ENCODE measurements around the gene SHROOM3.

SHROOM3 gene

GRCh38 chr4:76569706-76570105 is 134.7 kb downstream of the SHROOM3 start:
- DNase-seq (ENCODE audit: low spot score): no peak

GRCh38 chr4:76570141-76570973 is 135.3 kb downstream of the SHROOM3 start:
- DNase-seq (ENCODE audit: low spot score): peak; percentile 29

GRCh38 chr4:76571274-76571673 is 136.2 kb downstream of the SHROOM3 start:
- DNase-seq (ENCODE audit: low spot score): no peak

GRCh38 chr4:76572224-76572623 is 137.2 kb downstream of the SHROOM3 start:
- no peak for DNase-seq (ENCODE audit: low spot score)

GRCh38 chr4:76576824-76577223 is 141.8 kb downstream of the SHROOM3 start:
- DNase-seq (ENCODE audit: low spot score): no peak

- no peak for DNase-seq (ENCODE audit: low spot score)
These were observed 143.1 kb downstream of the SHROOM3 start for GRCh38 chr4:76578002-76578560.

GRCh38 chr4:76579596-76580375 is 144.8 kb downstream of the SHROOM3 start:
- DNase-seq (ENCODE audit: low spot score): no peak

- DNase-seq (ENCODE audit: low spot score): no peak
These were observed 146.3 kb downstream of the SHROOM3 start for GRCh38 chr4:76581077-76581962.

- no peak for DNase-seq (ENCODE audit: low spot score)
These were observed 147.2 kb downstream of the SHROOM3 start for GRCh38 chr4:76582074-76582816.

- no peak for DNase-seq (ENCODE audit: low spot score)
These were observed 147.7 kb downstream of the SHROOM3 start for GRCh38 chr4:76582817-76583087.

- DNase-seq (ENCODE audit: low spot score): no peak
These were observed 149.5 kb downstream of the SHROOM3 start for GRCh38 chr4:76584241-76585152.

GRCh38 chr4:76585272-76585671 is 150.2 kb downstream of the SHROOM3 start:
- no peak for DNase-seq (ENCODE audit: low spot score)

GRCh38 chr4:76585897-76586360 is 150.9 kb downstream of the SHROOM3 start:
- peak; percentile 29 for DNase-seq (ENCODE audit: low spot score)

GRCh38 chr4:76588274-76588673 is 153.2 kb downstream of the SHROOM3 start:
- DNase-seq (ENCODE audit: low spot score): no peak

GRCh38 chr4:76589402-76589801 is 154.4 kb downstream of the SHROOM3 start:
- peak; percentile 70 for DNase-seq (ENCODE audit: low spot score)

- peak; percentile 79 for DNase-seq (ENCODE audit: low spot score)
These were observed 155.1 kb downstream of the SHROOM3 start for GRCh38 chr4:76589872-76590797.

GRCh38 chr4:76590798-76591281 is 155.8 kb downstream of the SHROOM3 start:
- DNase-seq (ENCODE audit: low spot score): no peak

- no peak for DNase-seq (ENCODE audit: low spot score)
These were observed 157.0 kb downstream of the SHROOM3 start for GRCh38 chr4:76591992-76592391.

GRCh38 chr4:76592460-76592859 is 157.4 kb downstream of the SHROOM3 start:
- DNase-seq (ENCODE audit: low spot score): no peak

All from hepatic stellate cell (primary cell).